ENCODE measurements around the gene COMMD3.

DNA sequence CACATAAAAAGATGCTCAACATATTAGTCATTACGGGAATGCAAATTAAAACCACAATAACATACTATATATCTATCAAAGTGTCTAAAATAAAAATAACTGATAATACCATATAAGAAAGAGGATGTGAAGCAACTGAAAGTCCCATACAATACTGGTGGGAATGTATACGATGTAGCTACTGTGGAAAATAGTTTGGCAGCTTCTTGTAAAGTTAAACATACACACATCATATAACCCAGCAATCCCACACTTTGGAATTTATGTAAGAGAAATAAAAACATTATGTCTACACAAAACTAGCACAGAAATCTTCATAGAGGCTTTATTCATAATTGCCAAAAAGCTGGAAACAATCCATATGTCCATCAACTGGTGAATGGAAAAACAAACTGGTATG lies 10.5 kb upstream of the COMMD3 start:
- no peak for TF ChIP-seq EP300 (IDR thresholded peaks at IDR 0.05)
- TF ChIP-seq POLR2A (IDR thresholded peaks at IDR 0.05; ENCODE audit: low read depth): no peak
- no peak for TF ChIP-seq POLR2AphosphoS5 (IDR thresholded peaks at IDR 0.05)

Data from esophagus muscularis mucosa (tissue), 3 donors.